ENCODE results near the gene KIN.

Gene KIN

GRCh38 chr10:7787857-7788638 is at the start of gene KIN, which contains the start of gene ATP5F1C:
Gene KIN, minus strand, starts transcription at chr10:7787993. Its CDS starts 60 bp downstream, at chr10:7787933.
Gene ATP5F1C, plus strand, starts transcription at chr10:7788177. Its CDS starts 31 bp downstream, at chr10:7788208.
- CTCF ChIA-PET = interaction anchor here (1.6 to 1.9 kb wide), 2 partner anchors 31 to 1420 kb away, joined by 5 to 7 read pairs; partner anchors contain the start of gene TAF3

GRCh38 chr10:7836571-7836970 is 48.8 kb upstream of the KIN start:
- no peak for TF ChIP-seq CTCF (IDR thresholded peaks at IDR 0.05; ENCODE audit: insufficient read depth, low read length, missing control alignments)
- DNase-seq (ENCODE audit: low read depth, low spot score) = no peak
- ChIA-PET CTCF (interaction anchor here (0.8 kb wide), 1 partner anchor 17 kb away, joined by 3 read pairs; no protein-coding TSS in a partner anchor), POLR2A (no interaction called here)
- H3K4me3 ChIP-seq (ENCODE audit: low read depth, low read length) = no peak overlapping the region

More at GRCh38 chr10:7787857-7788638, at the start of gene KIN, which contains the start of gene ATP5F1C:
- POLR2A ChIA-PET = interaction anchor here (0.5 to 2.7 kb wide), 7 partner anchors 9 to 675 kb away, joined by 3 to 19 read pairs (median 6); partner anchors contain the start of gene TAF3
- H3K4me3 ChIP-seq (ENCODE audit: low read depth, low read length) = peak within 1 kb of the TSS; percentile 98
- peak; percentile 65 for DNase-seq (ENCODE audit: low read depth, low spot score)
- no peak for TF ChIP-seq CTCF (IDR thresholded peaks at IDR 0.05; ENCODE audit: insufficient read depth, low read length, missing control alignments)

GRCh38 chr10:7834262-7834661 is 46.5 kb upstream of the KIN start:
- DNase-seq (ENCODE audit: low read depth, low spot score) = no peak
- ChIA-PET POLR2A (no interaction called here), CTCF (interaction anchor here (1.3 kb wide), 1 partner anchor 9 kb away, joined by 3 read pairs; no protein-coding TSS in a partner anchor)
- no peak for TF ChIP-seq CTCF (IDR thresholded peaks at IDR 0.05; ENCODE audit: insufficient read depth, low read length, missing control alignments)
- H3K4me3 ChIP-seq (ENCODE audit: low read depth, low read length) = no peak overlapping the region

GRCh38 chr10:7833210-7833609 is 45.4 kb upstream of the KIN start:
- no peak overlapping the region for H3K4me3 ChIP-seq (ENCODE audit: low read depth, low read length)
- no peak for DNase-seq (ENCODE audit: low read depth, low spot score)
- no peak for TF ChIP-seq CTCF (IDR thresholded peaks at IDR 0.05; ENCODE audit: insufficient read depth, low read length, missing control alignments)
- ChIA-PET POLR2A (no interaction called here), CTCF (no interaction called here)

- no peak for TF ChIP-seq CTCF (IDR thresholded peaks at IDR 0.05; ENCODE audit: insufficient read depth, low read length, missing control alignments)
- ChIA-PET CTCF (no interaction called here), POLR2A (no interaction called here)
- H3K4me3 ChIP-seq (ENCODE audit: low read depth, low read length) = no peak overlapping the region
- DNase-seq (ENCODE audit: low read depth, low spot score) = no peak
Observed at GRCh38 chr10:7832060-7832459, 44.3 kb upstream of the KIN start.

GRCh38 chr10:7829289-7829834 is 41.6 kb upstream of the KIN start:
- CTCF ChIA-PET = interaction anchor here (2.2 kb wide), 1 partner anchor 10 kb away, joined by 9 read pairs; the partner anchor contains the start of gene TAF3
- H3K4me3 ChIP-seq (ENCODE audit: low read depth, low read length) = no peak overlapping the region
- no peak for TF ChIP-seq CTCF (IDR thresholded peaks at IDR 0.05; ENCODE audit: insufficient read depth, low read length, missing control alignments)
- POLR2A ChIA-PET = no interaction called here
- no peak for DNase-seq (ENCODE audit: low read depth, low spot score)

All from AG04449 (cell line).